ENCODE data around the gene CPED1.
"Not testable (repeated sequence)": the region's sequence is repeated elsewhere in the genome, so short reads cannot be mapped to it uniquely, and the experiment has no call there.

GRCh38 chr7:121252523-121253235, 264.2 kb downstream of the CPED1 start:
- TF ChIP-seq, protein P1, sequence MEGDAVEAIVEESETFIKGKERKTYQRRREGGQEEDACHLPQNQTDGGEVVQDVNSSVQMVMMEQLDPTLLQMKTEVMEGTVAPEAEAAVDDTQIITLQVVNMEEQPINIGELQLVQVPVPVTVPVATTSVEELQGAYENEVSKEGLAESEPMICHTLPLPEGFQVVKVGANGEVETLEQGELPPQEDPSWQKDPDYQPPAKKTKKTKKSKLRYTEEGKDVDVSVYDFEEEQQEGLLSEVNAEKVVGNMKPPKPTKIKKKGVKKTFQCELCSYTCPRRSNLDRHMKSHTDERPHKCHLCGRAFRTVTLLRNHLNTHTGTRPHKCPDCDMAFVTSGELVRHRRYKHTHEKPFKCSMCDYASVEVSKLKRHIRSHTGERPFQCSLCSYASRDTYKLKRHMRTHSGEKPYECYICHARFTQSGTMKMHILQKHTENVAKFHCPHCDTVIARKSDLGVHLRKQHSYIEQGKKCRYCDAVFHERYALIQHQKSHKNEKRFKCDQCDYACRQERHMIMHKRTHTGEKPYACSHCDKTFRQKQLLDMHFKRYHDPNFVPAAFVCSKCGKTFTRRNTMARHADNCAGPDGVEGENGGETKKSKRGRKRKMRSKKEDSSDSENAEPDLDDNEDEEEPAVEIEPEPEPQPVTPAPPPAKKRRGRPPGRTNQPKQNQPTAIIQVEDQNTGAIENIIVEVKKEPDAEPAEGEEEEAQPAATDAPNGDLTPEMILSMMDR (conservative IDR thresholded peaks at IDR 0.05; ENCODE audit: low read depth in 2 of 2), result not testable (repeated sequence)
- TF ChIP-seq EZH2phosphoT487 (IDR thresholded peaks at IDR 0.05; ENCODE audit: unreplicated experiment); POLR2AphosphoS5 (IDR thresholded peaks at IDR 0.05; ENCODE audit: low read depth); EZH2 (IDR thresholded peaks at IDR 0.05; ENCODE audit: low read depth, unreplicated experiment); NANOG (IDR thresholded peaks at IDR 0.05; ENCODE audit: borderline replicate concordance); REST (IDR thresholded peaks at IDR 0.05; ENCODE audit: unreplicated experiment); JUNB (IDR thresholded peaks at IDR 0.05; ENCODE audit: unreplicated experiment): not testable (repeated sequence)

All from GM23338 (cell line).